ENCODE measurements around the gene ZFAND3. TPM values are rescaled to one million over a fixed set of nuclear protein-coding genes. Genes with fewer than 3 reads are reported as not detected.

ZFAND3 gene
- total RNA-seq, 1 donor from 2014 or later: 84.4 TPM

- H3K9me3 Mint-ChIP-seq (ENCODE audit: unreplicated experiment): no peaks in the 10 kb centered on the region
- H3K4me1 Mint-ChIP-seq (ENCODE audit: unreplicated experiment): peaks cover 2% of the 10 kb centered on the region
- DNase-seq (ENCODE audit: extremely low spot score, unreplicated experiment): no peak
- TF ChIP-seq, protein P1, sequence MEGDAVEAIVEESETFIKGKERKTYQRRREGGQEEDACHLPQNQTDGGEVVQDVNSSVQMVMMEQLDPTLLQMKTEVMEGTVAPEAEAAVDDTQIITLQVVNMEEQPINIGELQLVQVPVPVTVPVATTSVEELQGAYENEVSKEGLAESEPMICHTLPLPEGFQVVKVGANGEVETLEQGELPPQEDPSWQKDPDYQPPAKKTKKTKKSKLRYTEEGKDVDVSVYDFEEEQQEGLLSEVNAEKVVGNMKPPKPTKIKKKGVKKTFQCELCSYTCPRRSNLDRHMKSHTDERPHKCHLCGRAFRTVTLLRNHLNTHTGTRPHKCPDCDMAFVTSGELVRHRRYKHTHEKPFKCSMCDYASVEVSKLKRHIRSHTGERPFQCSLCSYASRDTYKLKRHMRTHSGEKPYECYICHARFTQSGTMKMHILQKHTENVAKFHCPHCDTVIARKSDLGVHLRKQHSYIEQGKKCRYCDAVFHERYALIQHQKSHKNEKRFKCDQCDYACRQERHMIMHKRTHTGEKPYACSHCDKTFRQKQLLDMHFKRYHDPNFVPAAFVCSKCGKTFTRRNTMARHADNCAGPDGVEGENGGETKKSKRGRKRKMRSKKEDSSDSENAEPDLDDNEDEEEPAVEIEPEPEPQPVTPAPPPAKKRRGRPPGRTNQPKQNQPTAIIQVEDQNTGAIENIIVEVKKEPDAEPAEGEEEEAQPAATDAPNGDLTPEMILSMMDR (IDR thresholded peaks at IDR 0.05): no peak
- no peaks in the 10 kb centered on the region for H3K27me3 Mint-ChIP-seq (ENCODE audit: unreplicated experiment)
- peaks cover 3% of the 10 kb centered on the region for H3K36me3 Mint-ChIP-seq (ENCODE audit: unreplicated experiment)
- H3K4me3 Mint-ChIP-seq (ENCODE audit: unreplicated experiment): no peak overlapping the region
- no peak overlapping the region for H3K27ac Mint-ChIP-seq (ENCODE audit: unreplicated experiment)
Measured at GRCh38 chr6:38179794-38180430, 360.4 kb downstream of the ZFAND3 start.

DNA sequence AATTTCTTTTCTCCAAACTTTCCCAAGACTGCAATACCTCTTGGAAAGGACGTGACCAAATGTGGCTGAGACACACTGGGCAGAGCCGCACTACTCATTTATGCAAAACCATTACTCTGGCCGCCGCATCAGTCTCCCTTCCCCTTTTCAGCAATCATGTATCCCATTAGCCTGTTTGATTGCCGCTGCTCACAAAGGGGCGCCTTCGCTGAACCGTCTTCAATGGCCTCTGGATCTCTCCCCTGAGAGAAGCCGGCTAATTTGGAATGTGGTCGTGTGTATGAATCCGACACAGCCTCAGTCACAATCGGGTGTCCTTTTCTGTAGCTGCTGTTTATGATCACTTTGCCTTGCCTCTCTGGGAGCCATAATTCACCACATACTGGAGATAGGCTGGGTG, 361.1 kb downstream of the ZFAND3 start:
- TF ChIP-seq, protein P1 (IDR thresholded peaks at IDR 0.05): no peak
- Mint-ChIP-seq H3K4me1 (ENCODE audit: unreplicated experiment) (peaks cover 2% of the 10 kb centered on the region), H3K27me3 (ENCODE audit: unreplicated experiment) (no peaks in the 10 kb centered on the region), H3K27ac (ENCODE audit: unreplicated experiment) (no peak overlapping the region), H3K36me3 (ENCODE audit: unreplicated experiment) (no peaks in the 10 kb centered on the region), H3K9me3 (ENCODE audit: unreplicated experiment) (no peaks in the 10 kb centered on the region), H3K4me3 (ENCODE audit: unreplicated experiment) (no peak overlapping the region)
- no peak for DNase-seq (ENCODE audit: extremely low spot score, unreplicated experiment)

DNA sequence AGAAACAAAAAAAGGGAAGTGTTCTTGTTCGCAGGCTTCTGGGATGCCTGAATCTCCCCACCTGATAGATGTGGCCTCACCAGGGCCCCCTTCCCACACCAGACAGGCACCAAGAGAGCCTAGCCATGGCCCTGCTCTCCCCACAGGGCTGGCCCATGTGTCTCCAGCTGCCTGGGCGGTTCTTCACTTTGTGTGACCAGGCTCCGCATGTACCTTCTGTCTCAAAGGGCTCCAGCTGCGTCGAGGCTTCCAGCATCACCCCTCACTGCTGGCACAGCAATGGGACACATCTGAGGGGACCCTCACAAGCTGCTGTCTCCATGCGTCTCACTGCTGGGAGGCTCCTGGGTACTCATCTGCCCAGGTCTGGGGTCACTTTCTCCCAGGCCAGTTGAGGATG, 362.9 kb downstream of the ZFAND3 start:
- Mint-ChIP-seq H3K4me3 (ENCODE audit: unreplicated experiment) (no peak overlapping the region), H3K36me3 (ENCODE audit: unreplicated experiment) (peaks cover 1% of the 10 kb centered on the region), H3K9me3 (ENCODE audit: unreplicated experiment) (no peaks in the 10 kb centered on the region), H3K27me3 (ENCODE audit: unreplicated experiment) (no peaks in the 10 kb centered on the region), H3K27ac (ENCODE audit: unreplicated experiment) (no peak overlapping the region), H3K4me1 (ENCODE audit: unreplicated experiment) (no peaks in the 10 kb centered on the region)
- TF ChIP-seq, protein P1 (IDR thresholded peaks at IDR 0.05): no peak
- no peak for DNase-seq (ENCODE audit: extremely low spot score, unreplicated experiment)

GRCh38 chr6:38183856-38184584, 364.5 kb downstream of the ZFAND3 start:
- no peak overlapping the region for H3K4me3 Mint-ChIP-seq (ENCODE audit: unreplicated experiment)
- H3K36me3 Mint-ChIP-seq (ENCODE audit: unreplicated experiment): peaks cover 1% of the 10 kb centered on the region
- DNase-seq (ENCODE audit: extremely low spot score, unreplicated experiment): peak; percentile 57
- H3K4me1 Mint-ChIP-seq (ENCODE audit: unreplicated experiment): no peaks in the 10 kb centered on the region
- TF ChIP-seq, protein P1 (IDR thresholded peaks at IDR 0.05): no peak
- H3K27me3 Mint-ChIP-seq (ENCODE audit: unreplicated experiment): no peaks in the 10 kb centered on the region
- H3K9me3 Mint-ChIP-seq (ENCODE audit: unreplicated experiment): no peaks in the 10 kb centered on the region
- no peak overlapping the region for H3K27ac Mint-ChIP-seq (ENCODE audit: unreplicated experiment)

DNA sequence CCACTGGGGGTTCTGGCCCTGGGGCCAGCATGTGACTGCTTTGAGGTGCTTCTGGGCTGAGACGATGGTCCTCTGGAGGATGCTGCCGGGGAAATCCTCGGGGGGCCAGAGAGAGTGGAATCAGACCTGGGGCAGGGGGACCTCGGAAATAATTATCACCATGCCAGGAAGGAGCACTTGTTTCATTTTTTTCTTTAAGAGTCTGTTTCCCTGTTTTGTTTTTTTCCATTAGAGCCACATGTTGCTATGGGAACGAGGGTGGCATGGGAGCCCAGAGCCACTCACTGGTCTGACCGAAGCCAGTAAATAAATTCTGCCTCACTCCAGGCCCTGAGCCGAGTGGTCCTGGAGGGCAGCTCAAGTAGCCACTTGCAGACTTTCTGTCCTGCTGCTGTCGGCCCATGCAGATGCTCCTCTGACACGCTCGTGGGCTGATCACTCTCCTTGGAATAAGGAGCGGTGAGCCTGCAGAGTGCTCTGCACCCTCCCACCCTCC, 365.1 kb downstream of the ZFAND3 start:
- Mint-ChIP-seq H3K4me3 (ENCODE audit: unreplicated experiment) (no peak overlapping the region), H3K27ac (ENCODE audit: unreplicated experiment) (no peak overlapping the region)
- peak; percentile 74 for DNase-seq (ENCODE audit: extremely low spot score, unreplicated experiment)

More for the DNA sequence above, 365.1 kb downstream of the ZFAND3 start:
- Mint-ChIP-seq H3K27me3 (ENCODE audit: unreplicated experiment) (no peaks in the 10 kb centered on the region), H3K4me1 (ENCODE audit: unreplicated experiment) (no peaks in the 10 kb centered on the region), H3K36me3 (ENCODE audit: unreplicated experiment) (peaks cover 1% of the 10 kb centered on the region), H3K9me3 (ENCODE audit: unreplicated experiment) (no peaks in the 10 kb centered on the region)
- TF ChIP-seq, protein P1 (IDR thresholded peaks at IDR 0.05): no peak
